Measurements from ENCODE around the gene GK. TPM values are rescaled to one million over a fixed set of nuclear protein-coding genes. Genes with fewer than 3 reads are reported as not detected.

GK gene
- total RNA-seq, 4 donors from 2014 or later, result 0.15 to 5.7 (median 2.9) TPM

DNA sequence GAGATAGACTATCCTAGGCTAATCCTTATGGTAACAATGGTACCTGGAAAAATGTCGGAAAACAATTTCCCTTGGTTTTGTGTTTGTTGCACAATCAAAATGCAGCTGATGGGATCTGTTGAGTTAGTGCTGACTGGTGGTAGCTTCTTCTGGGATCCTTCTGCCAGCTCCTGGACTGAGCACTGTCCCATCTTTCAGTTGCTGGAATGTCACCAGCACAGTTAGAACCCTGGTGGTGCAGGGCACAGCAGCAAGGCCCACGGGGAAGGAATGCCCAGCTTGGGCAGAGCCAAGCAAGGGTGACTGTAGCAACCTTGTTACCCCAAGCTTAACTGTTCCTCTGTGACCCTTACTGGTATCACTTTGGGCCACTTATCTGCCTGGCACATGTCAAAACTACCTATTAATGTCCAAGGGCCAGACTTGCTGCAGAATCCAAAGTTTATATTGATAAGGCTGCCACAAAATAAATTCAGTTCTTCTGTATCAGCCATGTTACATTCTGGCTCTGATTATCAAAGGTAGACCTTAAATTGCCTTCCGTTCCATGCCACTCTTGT, 53.1 kb downstream of the GK start:
- intact Hi-C loops (cut with DNase I; ENCODE audit: low total_unique reads), result no loop called here
- no peak for DNase-seq
- Histone ChIP-seq H3K4me1 (no peaks in the 10 kb centered on the region), H3K27ac (no peak overlapping the region), H3K9me3 (no peaks in the 10 kb centered on the region), H3K4me3 (no peak overlapping the region), H3K27me3 (no peaks in the 10 kb centered on the region), H3K36me3 (no peaks in the 10 kb centered on the region)
- TF ChIP-seq POLR2A (IDR thresholded peaks at IDR 0.05), result no peak
- TF ChIP-seq, protein P1, sequence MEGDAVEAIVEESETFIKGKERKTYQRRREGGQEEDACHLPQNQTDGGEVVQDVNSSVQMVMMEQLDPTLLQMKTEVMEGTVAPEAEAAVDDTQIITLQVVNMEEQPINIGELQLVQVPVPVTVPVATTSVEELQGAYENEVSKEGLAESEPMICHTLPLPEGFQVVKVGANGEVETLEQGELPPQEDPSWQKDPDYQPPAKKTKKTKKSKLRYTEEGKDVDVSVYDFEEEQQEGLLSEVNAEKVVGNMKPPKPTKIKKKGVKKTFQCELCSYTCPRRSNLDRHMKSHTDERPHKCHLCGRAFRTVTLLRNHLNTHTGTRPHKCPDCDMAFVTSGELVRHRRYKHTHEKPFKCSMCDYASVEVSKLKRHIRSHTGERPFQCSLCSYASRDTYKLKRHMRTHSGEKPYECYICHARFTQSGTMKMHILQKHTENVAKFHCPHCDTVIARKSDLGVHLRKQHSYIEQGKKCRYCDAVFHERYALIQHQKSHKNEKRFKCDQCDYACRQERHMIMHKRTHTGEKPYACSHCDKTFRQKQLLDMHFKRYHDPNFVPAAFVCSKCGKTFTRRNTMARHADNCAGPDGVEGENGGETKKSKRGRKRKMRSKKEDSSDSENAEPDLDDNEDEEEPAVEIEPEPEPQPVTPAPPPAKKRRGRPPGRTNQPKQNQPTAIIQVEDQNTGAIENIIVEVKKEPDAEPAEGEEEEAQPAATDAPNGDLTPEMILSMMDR (IDR thresholded peaks at IDR 0.05 in 4 of 5, conservative IDR thresholded peaks at IDR 0.05 in 1 of 5), result no peak
- in situ Hi-C loops (cut with MboI; ENCODE audit: low sequenced_read_pairs in 4 of 4), result loop anchor here in 1 of 4 donors (25.0 kb wide), 1 partner anchor 144 kb away; no protein-coding TSS in a partner anchor
- ATAC-seq, result no peak

DNA sequence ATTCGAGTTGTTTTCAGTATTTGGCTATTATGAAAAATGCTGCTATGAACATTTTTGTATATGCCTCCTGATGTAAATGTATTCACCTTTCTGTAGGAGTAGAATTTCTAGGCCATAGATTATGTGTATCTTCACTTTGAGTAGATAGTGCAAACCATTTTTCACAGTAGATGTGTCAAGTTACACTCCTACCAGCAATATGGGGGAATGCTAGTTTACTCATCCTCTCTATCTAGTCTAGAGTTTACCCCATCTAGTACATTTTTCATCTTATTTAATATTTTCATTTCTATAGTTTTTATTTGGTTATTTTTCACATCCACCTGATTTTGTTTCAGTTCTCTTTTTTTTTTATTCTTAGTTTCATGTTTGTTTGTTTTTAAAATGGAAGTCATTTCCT, 59.0 kb downstream of the GK start:
- Histone ChIP-seq H3K36me3 (no peaks in the 10 kb centered on the region), H3K9me3 (no peaks in the 10 kb centered on the region), H3K27ac (no peak overlapping the region), H3K27me3 (no peaks in the 10 kb centered on the region), H3K4me3 (no peak overlapping the region), H3K4me1 (no peaks in the 10 kb centered on the region)
- TF ChIP-seq, protein P1 (IDR thresholded peaks at IDR 0.05 in 4 of 5, conservative IDR thresholded peaks at IDR 0.05 in 1 of 5), result no peak
- no peak for TF ChIP-seq POLR2A (IDR thresholded peaks at IDR 0.05)
- ATAC-seq (no peak), DNase-seq (no peak)
- in situ Hi-C loops (cut with MboI; ENCODE audit: low sequenced_read_pairs in 4 of 4) (loop anchor here (10.0 to 25.0 kb wide), 3 partner anchors 137 to 150 kb away; partner anchors contain the start of gene TASL (in 2 of the 4)), intact Hi-C loops (cut with DNase I; ENCODE audit: low total_unique reads) (no loop called here)

DNA sequence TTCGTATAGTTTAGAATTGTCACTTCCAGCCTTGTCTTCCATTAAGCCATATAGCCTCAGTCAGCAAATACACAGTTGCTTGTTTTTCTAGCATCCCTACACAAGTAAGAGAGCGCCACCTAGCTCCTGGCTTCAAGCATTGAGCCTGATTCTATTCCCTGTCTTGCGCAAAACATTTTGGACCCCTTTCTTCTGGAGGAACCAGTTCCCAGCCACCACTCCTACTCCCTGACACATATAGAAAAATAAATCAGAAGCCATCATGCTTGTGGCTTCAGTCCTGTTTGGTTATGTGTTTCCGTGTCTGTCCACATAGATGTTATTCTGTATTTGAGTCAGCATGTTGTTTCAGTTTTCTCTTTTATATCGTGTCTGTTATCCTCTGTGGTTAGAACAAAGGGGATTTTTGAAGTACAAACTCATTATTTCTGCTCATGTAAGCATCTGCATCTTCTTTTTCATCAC, 59.9 kb downstream of the GK start:
- no peak overlapping the region for H3K4me3 ChIP-seq
- no peaks in the 10 kb centered on the region for H3K27me3 ChIP-seq
- no peaks in the 10 kb centered on the region for H3K9me3 ChIP-seq
- H3K27ac ChIP-seq, result no peak overlapping the region
- ATAC-seq (no peak), DNase-seq (no peak)
- H3K36me3 ChIP-seq, result no peaks in the 10 kb centered on the region
- in situ Hi-C loops (cut with MboI; ENCODE audit: low sequenced_read_pairs in 4 of 4), result loop anchor here (10.0 to 25.0 kb wide), 3 partner anchors 138 to 151 kb away; partner anchors contain the start of gene TASL (in 2 of the 4)
- TF ChIP-seq, protein P1 (IDR thresholded peaks at IDR 0.05 in 4 of 5, conservative IDR thresholded peaks at IDR 0.05 in 1 of 5), result peak in 2 of 5 experiments; percentile 44
- TF ChIP-seq POLR2A (IDR thresholded peaks at IDR 0.05), result no peak
- intact Hi-C loops (cut with DNase I; ENCODE audit: low total_unique reads), result no loop called here
- H3K4me1 ChIP-seq, result no peaks in the 10 kb centered on the region

DNA sequence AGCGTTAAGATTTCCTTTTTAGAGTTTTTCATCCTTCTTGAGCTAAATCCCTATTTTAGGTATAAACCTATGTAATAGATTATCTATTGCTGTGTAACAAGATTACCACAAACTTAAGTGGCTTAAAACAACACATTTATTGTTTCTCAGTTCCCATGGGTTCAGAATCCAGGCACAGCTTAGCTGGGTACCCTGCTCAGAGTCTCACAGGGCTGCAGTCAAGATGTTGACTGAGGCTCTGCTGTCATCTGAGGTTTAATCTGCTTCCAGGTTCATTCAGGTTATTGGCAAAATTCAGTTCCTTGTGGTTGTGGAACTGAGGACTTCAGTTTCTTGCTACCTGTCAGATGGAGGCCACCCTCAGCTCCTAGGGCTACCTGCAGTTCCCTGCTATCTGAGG, 60.9 kb downstream of the GK start:
- Histone ChIP-seq H3K9me3 (no peaks in the 10 kb centered on the region), H3K27me3 (no peaks in the 10 kb centered on the region), H3K27ac (no peak overlapping the region), H3K4me1 (no peaks in the 10 kb centered on the region), H3K4me3 (no peak overlapping the region), H3K36me3 (no peaks in the 10 kb centered on the region)
- in situ Hi-C loops (cut with MboI; ENCODE audit: low sequenced_read_pairs in 4 of 4), result loop anchor here (10.0 to 25.0 kb wide), 3 partner anchors 139 to 152 kb away; partner anchors contain the start of gene TASL (in 2 of the 4)
- no peak for DNase-seq
- ATAC-seq, result no peak
- no peak for TF ChIP-seq POLR2A (IDR thresholded peaks at IDR 0.05)
- TF ChIP-seq, protein P1 (IDR thresholded peaks at IDR 0.05 in 4 of 5, conservative IDR thresholded peaks at IDR 0.05 in 1 of 5), result no peak
- intact Hi-C loops (cut with DNase I; ENCODE audit: low total_unique reads), result no loop called here
